Fibroblast of the aortic adventitia (primary cell): Measurements from ENCODE around the gene GRAP2. TPM values are rescaled to one million over a fixed set of nuclear protein-coding genes. Genes with fewer than 3 reads are reported as not detected.
A peak's percentile ranks its signal among the peaks of the same experiment; 100 is the strongest.

Experiments used
- DNase-seq: peaks from one replicate; pipeline ENCODE4 v3.0.0-alpha.2; 2010; ENCODE audit warnings: low read depth
- H3K4me3 ChIP-seq: 2 replicates; pipeline ENCODE4 v1.5.1; 2011; ENCODE audit warnings: low read depth, mild to moderate bottlenecking, control low read depth, low read length, moderate library complexity
- CTCF ChIP-seq: IDR thresholded peaks from 2 replicates; pipeline ENCODE4 v1.5.1; 2011; ENCODE audit warnings: mild to moderate bottlenecking, low read length, control low read depth, inconsistent platforms; ENCODE audit not compliant: insufficient read depth
- total RNA-seq: library from RNA; depleted of rRNA; stranded (reverse); fragments of >200 nt; gene quantifications from 2 replicates; pipeline ENCODE4 v1.2.3, GENCODE V29; 2012; ENCODE audit warnings: low replicate concordance

GRAP2 gene
- total RNA-seq, 1 donor = not detected

- no peak overlapping the region for H3K4me3 ChIP-seq
- TF ChIP-seq CTCF = no peak
- no peak for DNase-seq
Observed at GRCh38 chr22:39952347-39952746, 51.5 kb downstream of the GRAP2 start.

DNA sequence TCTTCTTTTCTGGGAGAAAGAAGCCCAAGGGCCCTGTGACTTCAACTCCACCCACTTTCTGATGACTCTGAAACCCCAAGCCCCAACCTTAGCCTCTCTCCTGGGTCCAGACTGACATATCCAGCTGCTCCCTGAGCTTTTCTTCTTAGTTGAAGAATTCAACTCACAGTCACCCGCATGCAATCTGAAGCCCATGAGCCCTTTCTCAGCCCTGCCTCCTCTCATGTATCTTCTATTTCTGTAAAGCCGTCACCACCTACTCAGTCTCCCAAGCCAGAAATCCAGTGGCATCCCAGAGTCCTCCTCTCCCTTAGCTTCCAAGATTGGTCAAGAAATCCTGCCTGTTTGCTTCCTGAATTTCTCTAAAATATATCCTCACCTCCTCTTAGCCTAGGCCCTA is 52.2 kb downstream of the GRAP2 start:
- no peak for DNase-seq
- TF ChIP-seq CTCF = no peak
- H3K4me3 ChIP-seq = no peak overlapping the region

DNA sequence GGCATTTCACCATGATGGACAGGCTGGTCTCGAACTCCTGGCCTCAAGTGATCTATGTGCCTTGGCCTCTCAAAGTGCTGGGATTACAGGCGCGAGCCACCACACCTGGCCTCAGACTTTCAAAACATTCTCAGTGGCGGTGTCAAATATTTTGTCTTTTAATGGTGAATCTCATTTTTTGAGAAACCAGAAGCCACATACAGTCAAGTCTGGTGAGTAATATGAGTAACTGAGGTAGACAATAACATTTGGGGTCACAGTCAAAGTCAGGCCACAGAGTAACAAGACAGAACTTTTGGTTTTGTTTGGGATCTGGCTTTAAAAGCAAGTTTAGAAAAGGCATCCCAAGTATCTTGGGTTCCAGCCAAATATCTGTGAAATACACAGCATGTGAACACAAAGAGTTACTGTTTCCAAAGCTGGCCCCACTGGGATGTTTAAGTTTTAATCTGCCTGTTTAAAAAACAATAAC is 53.7 kb downstream of the GRAP2 start:
- no peak for TF ChIP-seq CTCF
- H3K4me3 ChIP-seq = no peak overlapping the region
- peak; percentile 73 for DNase-seq

GRCh38 chr22:39955675-39956074 is 54.8 kb downstream of the GRAP2 start:
- DNase-seq = no peak
- TF ChIP-seq CTCF = no peak
- no peak overlapping the region for H3K4me3 ChIP-seq

- H3K4me3 ChIP-seq = no peak overlapping the region
- no peak for DNase-seq
- no peak for TF ChIP-seq CTCF
Observed at GRCh38 chr22:39956932-39957664, 56.2 kb downstream of the GRAP2 start.

DNA sequence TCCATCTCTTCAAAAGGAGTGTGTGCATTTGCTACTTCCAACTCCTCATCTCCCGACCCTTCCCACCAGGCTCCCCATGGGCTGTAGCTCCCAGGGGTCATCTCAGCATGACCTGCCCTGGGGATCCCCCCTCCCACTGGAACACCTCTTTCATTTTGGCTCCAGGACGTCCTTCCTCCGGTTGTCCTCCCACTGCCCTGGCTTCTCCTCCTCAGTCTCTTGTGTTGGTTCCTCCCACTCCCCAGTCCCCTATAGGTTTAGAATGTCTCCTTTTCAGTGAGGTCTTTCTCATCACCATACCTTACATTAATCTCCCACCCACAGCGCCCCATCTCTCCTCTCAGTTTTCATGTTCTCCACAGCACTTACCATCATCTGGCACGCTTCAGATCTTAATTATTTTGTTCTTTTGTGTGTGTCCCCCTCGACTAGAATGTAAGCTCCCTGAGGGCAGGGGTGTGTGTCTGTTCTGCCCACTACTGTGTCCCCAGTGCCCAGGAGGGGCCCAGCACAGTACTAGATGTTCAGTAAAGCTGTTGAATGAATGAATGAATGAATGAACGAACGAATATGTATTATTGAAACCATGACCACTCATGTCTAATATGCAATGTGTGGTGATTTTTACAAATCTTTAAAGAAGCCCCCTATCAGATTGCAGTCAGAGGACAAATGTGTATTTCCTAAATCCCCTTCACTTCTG is 57.3 kb downstream of the GRAP2 start:
- H3K4me3 ChIP-seq = no peak overlapping the region
- TF ChIP-seq CTCF = no peak
- DNase-seq = no peak
